GM12874 (cell line): ENCODE results near the gene IPO4.

Source experiments
- TF ChIP-seq, protein P1 (sequence below): IDR thresholded peaks from 2 replicates; pipeline ENCODE4 v1.5.1; 2011; ENCODE audit warnings: low read depth, mild to moderate bottlenecking, control low read depth, low read length, moderate library complexity; ENCODE audit not compliant: insufficient read depth

The IPO4 gene, protein sequence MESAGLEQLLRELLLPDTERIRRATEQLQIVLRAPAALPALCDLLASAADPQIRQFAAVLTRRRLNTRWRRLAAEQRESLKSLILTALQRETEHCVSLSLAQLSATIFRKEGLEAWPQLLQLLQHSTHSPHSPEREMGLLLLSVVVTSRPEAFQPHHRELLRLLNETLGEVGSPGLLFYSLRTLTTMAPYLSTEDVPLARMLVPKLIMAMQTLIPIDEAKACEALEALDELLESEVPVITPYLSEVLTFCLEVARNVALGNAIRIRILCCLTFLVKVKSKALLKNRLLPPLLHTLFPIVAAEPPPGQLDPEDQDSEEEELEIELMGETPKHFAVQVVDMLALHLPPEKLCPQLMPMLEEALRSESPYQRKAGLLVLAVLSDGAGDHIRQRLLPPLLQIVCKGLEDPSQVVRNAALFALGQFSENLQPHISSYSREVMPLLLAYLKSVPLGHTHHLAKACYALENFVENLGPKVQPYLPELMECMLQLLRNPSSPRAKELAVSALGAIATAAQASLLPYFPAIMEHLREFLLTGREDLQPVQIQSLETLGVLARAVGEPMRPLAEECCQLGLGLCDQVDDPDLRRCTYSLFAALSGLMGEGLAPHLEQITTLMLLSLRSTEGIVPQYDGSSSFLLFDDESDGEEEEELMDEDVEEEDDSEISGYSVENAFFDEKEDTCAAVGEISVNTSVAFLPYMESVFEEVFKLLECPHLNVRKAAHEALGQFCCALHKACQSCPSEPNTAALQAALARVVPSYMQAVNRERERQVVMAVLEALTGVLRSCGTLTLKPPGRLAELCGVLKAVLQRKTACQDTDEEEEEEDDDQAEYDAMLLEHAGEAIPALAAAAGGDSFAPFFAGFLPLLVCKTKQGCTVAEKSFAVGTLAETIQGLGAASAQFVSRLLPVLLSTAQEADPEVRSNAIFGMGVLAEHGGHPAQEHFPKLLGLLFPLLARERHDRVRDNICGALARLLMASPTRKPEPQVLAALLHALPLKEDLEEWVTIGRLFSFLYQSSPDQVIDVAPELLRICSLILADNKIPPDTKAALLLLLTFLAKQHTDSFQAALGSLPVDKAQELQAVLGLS

DNA sequence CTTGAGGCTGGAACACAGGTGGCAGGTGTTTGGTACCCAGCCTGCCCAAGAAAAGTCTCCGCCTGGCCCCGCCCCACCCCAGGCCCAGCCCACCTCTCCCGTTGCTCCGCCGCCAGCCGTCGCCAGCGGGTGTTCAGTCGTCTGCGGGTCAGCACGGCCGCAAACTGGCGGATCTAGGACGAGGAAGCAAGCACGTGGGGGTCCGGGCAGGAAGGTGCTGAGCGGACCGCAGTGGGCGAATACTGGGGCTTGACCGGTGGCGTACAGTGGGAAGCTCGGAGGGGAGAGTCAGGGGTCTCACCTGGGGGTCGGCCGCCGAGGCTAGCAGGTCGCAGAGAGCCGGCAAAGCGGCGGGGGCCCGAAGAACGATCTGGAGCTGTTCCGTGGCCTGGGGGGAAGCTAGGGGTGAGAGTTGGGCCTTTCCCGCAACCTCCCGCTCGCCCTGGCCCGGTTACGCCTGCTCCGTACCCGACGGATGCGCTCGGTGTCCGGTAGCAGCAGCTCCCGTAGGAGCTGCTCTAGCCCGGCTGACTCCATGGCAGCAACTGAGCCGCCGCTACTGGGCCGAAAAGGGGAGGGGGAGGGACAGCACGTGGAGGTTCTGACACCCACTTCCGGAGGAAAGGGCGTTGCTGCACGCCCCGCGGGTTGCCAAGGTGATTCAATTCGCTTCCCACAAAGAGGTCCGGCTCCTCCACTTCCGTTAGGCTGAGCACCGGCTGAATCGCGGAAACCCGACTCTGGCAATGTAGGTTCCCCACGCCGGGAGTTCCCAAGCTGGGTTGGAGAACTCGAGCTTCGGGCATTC lies at the start of gene IPO4:
IPO4 (minus strand) TSS at position 566 of the 808 bp plus-strand sequence; CDS start at position 537, 29 bp downstream.
- TF ChIP-seq, protein P1, sequence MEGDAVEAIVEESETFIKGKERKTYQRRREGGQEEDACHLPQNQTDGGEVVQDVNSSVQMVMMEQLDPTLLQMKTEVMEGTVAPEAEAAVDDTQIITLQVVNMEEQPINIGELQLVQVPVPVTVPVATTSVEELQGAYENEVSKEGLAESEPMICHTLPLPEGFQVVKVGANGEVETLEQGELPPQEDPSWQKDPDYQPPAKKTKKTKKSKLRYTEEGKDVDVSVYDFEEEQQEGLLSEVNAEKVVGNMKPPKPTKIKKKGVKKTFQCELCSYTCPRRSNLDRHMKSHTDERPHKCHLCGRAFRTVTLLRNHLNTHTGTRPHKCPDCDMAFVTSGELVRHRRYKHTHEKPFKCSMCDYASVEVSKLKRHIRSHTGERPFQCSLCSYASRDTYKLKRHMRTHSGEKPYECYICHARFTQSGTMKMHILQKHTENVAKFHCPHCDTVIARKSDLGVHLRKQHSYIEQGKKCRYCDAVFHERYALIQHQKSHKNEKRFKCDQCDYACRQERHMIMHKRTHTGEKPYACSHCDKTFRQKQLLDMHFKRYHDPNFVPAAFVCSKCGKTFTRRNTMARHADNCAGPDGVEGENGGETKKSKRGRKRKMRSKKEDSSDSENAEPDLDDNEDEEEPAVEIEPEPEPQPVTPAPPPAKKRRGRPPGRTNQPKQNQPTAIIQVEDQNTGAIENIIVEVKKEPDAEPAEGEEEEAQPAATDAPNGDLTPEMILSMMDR: no peak

DNA sequence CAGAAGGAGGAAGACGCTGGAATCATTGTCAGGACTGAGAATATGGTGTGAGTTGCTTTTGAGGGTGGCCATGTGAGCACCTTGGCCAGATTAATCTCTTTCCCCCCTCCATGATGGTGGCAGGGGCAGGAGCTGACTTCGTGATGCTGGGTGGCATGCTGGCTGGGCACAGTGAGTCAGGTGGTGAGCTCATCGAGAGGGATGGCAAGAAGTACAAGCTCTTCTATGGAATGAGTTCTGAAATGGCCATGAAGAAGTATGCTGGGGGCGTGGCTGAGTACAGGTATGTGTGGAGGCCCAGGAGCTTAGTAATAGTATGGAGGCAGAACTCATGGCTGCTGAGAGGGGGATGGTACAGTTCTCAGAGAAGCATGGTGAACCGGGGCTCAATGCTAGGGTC lies 49.5 kb upstream of the IPO4 start:
- TF ChIP-seq, protein P1: no peak

DNA sequence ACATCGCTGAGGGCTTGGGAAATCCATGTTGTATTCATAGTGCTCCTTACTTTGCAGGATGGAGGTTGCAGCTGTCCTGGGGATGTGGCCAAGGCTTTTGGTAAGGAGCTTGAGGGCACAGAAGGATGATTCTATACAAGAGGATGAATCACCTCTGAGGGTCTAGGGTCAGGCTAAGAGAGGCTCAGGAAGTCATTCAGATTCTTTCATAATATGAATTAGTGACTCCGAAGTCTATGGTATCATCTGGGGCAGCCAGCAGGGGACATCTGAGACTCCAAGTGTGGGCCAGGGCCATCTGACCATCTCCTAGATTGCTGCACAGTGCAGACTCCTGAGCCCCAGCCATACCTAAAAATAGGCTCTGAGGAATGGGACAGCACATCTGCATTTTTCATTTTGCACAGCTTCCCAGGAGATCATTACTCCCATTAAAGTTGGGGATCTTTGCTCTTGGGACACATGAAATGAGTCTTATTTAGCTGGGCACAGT lies 48.9 kb upstream of the IPO4 start:
- TF ChIP-seq, protein P1: no peak

DNA sequence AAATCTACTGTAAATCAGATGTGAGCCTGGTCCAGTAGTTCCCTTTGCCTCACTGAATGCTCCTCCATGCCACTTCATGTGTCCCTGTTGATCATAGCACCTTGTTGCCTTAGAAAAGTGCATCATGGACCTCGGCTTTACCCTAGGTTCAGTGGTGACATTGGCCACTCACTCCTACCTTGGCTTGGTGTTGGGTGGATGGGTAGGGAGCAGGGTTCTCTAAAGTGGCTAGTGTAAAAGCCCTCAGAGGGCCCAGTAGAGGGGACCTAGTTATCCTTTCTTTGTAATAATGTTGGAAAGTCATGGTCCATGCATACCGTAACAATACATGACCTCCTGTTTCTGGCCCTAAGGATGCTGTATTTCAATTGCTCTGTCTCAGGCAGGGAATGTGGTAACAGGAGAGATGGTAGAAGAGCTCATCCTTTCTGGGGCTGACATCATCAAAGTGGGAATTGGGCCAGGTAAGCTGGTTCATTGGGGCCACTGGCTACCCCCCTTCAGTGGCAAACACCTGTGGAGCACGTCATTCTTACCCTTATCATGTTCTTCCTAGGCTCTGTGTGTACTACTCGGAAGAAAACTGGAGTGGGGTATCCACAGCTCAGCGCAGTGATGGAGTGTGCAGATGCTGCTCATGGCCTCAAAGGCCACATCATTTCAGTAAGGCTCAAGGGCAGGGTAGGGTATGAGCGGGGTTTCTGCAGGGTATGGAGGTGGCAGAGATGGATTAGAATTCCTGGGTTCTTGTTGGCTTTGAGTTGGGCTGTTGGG lies 48.3 kb upstream of the IPO4 start:
- TF ChIP-seq, protein P1: no peak

DNA sequence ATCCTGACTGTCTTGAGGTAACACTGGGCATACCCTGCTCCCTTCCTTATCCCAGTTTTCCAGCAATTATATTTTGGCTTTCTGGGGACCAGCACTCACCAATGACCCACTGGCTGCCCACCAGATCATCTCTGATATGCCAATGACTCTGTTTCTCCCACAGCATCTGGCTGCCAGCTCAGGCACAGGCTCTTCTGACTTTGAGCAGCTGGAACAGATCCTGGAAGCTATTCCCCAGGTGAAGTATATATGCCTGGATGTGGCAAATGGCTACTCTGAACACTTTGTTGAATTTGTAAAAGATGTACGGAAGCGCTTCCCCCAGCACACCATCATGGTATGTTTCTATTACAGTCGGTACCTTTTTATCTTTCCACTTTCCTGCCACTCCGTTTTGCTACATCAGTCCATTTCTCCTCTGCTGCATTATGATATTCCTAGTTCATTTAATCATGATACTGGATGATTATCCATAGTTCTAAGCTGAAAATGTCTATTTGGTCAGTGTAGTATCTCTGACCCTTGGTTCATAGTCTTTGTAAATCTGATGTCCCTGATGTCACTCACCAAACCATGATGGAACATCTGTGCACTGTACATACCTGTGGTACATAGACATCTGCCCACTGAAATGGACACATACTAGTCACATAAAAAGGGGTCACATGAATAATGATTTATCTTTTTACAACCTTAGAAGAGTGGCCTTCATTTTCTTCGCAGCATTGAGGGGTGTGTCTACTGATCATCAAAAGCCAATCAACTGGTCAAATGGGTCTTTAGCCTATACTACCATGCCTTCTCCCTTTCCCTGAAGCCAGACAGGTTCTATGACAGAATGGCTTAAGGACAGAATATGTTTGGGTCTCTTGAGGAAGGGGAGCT lies 47.4 kb upstream of the IPO4 start:
- TF ChIP-seq, protein P1: no peak
